Activated CD4-positive, alpha-beta T cell treated with anti-CD3 and anti-CD28 coated beads, Interleukin-2, Interleukin-4, amounts not matched to agents 100 ng/mL and 50 ng/mL, durations not matched to agents 16 hours and 8 hours (primary cell): ENCODE data around the gene PRKG1.

Experiments used
- DNase-seq: peaks from one replicate; pipeline ENCODE4 v3.0.0-alpha.2; 2020; ENCODE audit warnings: low spot score

The PRKG1 gene

GRCh38 chr10:51074238-51075028 is at the start of gene PRKG1:
Gene PRKG1, plus strand, starts transcription at chr10:51074487.
- DNase-seq = no peak

GRCh38 chr10:51028420-51028819 is 45.9 kb upstream of the PRKG1 start:
- DNase-seq = no peak

- no peak for DNase-seq
These were observed 45.1 kb upstream of the PRKG1 start for GRCh38 chr10:51029172-51029641.

- no peak for DNase-seq
These were observed 43.8 kb upstream of the PRKG1 start for GRCh38 chr10:51030480-51030879.

- no peak for DNase-seq
These were observed 42.3 kb upstream of the PRKG1 start for GRCh38 chr10:51031950-51032349.

GRCh38 chr10:51034769-51035168 is 39.5 kb upstream of the PRKG1 start:
- no peak for DNase-seq

- no peak for DNase-seq
These were observed 38.9 kb upstream of the PRKG1 start for GRCh38 chr10:51035344-51035743.

GRCh38 chr10:51045871-51046270 is 28.4 kb upstream of the PRKG1 start:
- DNase-seq = no peak

- no peak for DNase-seq
These were observed 27.6 kb upstream of the PRKG1 start for GRCh38 chr10:51046654-51047053.

- no peak for DNase-seq
These were observed 26.4 kb upstream of the PRKG1 start for GRCh38 chr10:51047857-51048256.

- DNase-seq = no peak
These were observed 25.5 kb upstream of the PRKG1 start for GRCh38 chr10:51048792-51049191.

- no peak for DNase-seq
These were observed 22.1 kb upstream of the PRKG1 start for GRCh38 chr10:51052163-51052562.

GRCh38 chr10:51057925-51058324 is 16.4 kb upstream of the PRKG1 start:
- no peak for DNase-seq

GRCh38 chr10:51063166-51063565 is 11.1 kb upstream of the PRKG1 start:
- DNase-seq = no peak

GRCh38 chr10:51063659-51064535 is 10.4 kb upstream of the PRKG1 start:
- DNase-seq = no peak

- DNase-seq = no peak
These were observed 8.1 kb upstream of the PRKG1 start for GRCh38 chr10:51066231-51066630.

- DNase-seq = no peak
These were observed 2.1 kb upstream of the PRKG1 start for GRCh38 chr10:51072210-51072609.

- DNase-seq = no peak
These were observed 1.3 kb upstream of the PRKG1 start for GRCh38 chr10:51072921-51073434.

GRCh38 chr10:51073453-51074237 is 642 bp upstream of the PRKG1 start:
- DNase-seq = no peak

- no peak for DNase-seq
These were observed 971 bp downstream of the PRKG1 start for GRCh38 chr10:51075043-51075872.

GRCh38 chr10:51075873-51076229 is 1.6 kb downstream of the PRKG1 start:
- no peak for DNase-seq
